Activated B cell treated with CpG ODN at 0.5 μM for 24 hours (primary cell): ENCODE results near the gene SLC41A2. TPM values are rescaled to one million over a fixed set of nuclear protein-coding genes. Genes with fewer than 3 reads are reported as not detected.

Source experiments
- ATAC-seq: fragments of 200-7000 bp; cut with Tn5 transposase; one replicate; pipeline ENCODE4 v1.10.0; 2021; ENCODE audit warnings: low read depth, mild to moderate bottlenecking, moderate library complexity
- CTCF ChIA-PET: fragments of 350-600 bp; sonication (Branson Sonifier 250); formaldehyde crosslinking; loops from one replicate; lab custom pipeline; 2021; ENCODE audit warnings: antibody characterized with exemption; lab: Charles Lee
- POLR2A ChIA-PET: fragments of 350-600 bp; sonication (Branson Sonifier 250); formaldehyde crosslinking; loops from one replicate; lab custom pipeline; 2021; ENCODE audit warnings: antibody characterized with exemption; lab: Charles Lee
- DNase-seq: peaks from one replicate; pipeline ENCODE4 v3.0.0; 2022
- H3K27ac Mint-ChIP-seq: one replicate; pipeline ENCODE4 v1.8.0; 2020; ENCODE audit warnings: mixed read lengths
- H3K27me3 Mint-ChIP-seq: one replicate; pipeline ENCODE4 v1.8.0; 2021; ENCODE audit warnings: mixed read lengths
- H3K36me3 Mint-ChIP-seq: one replicate; pipeline ENCODE4 v1.8.0; 2021; ENCODE audit warnings: low read depth, mixed read lengths
- H3K4me1 Mint-ChIP-seq: one replicate; pipeline ENCODE4 v1.8.0; 2021; ENCODE audit warnings: mixed read lengths
- H3K4me3 Mint-ChIP-seq: one replicate; pipeline ENCODE4 v1.8.0; 2020; ENCODE audit warnings: mild to moderate bottlenecking, mixed read lengths
- H3K9me3 Mint-ChIP-seq: one replicate; pipeline ENCODE4 v1.8.0; 2020; ENCODE audit warnings: mixed read lengths
- intact Hi-C: fragments of 100-400 bp; cut with micrococcal nuclease; formaldehyde crosslinking; loops from one replicate; pipeline ENCODE4 v1.15.1; 2024
- total RNA-seq: library from RNA; stranded (reverse); gene quantifications from 2 replicates; pipeline ENCODE4 v1.2.3, GENCODE V29; 2022
- TF ChIP-seq, protein P1 (sequence below): fragments of 200-600 bp; IDR thresholded peaks from one replicate; pipeline ENCODE4 v1.8.0; 2022; ENCODE audit warnings: antibody characterized with exemption, mild to moderate bottlenecking

SLC41A2 gene
- total RNA-seq, 1 donor from 2014 or later, result 12.6 TPM

DNA sequence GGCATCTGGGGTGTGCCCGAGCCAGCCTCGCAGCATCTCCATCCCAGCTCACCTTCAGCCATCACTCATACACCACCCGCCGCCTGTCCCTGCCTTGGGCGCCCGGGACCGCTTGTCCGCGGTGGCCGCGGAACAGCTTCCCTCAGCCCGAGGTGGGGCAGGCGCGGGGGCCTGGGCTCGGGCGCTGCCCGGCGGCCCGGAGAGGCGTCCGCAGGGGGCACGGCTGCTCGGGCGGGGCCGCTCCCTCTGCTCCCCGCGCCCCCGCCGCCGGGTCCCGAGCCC is 430 bp downstream of the SLC41A2 start:
- intact Hi-C loops, result loop anchor here (5.0 kb wide), 4 partner anchors 215 to 670 kb away; no protein-coding TSS in a partner anchor
- ChIA-PET CTCF (interaction anchor here (0.8 to 2.5 kb wide), 4 partner anchors 26 to 576 kb away, joined by 3 to 14 read pairs (median 3); partner anchors contain the start of gene NOPCHAP1), POLR2A (interaction anchor here (0.7 to 2.6 kb wide), 8 partner anchors 17 to 671 kb away, joined by 3 to 11 read pairs (median 4); partner anchors contain the start of gene NOPCHAP1)
- Mint-ChIP-seq H3K27ac (peak overlapping the region; percentile 65), H3K36me3 (peaks cover 3% of the 10 kb centered on the region), H3K4me1 (peaks cover 26% of the 10 kb centered on the region), H3K4me3 (peak overlapping the region; percentile 84), H3K9me3 (no peaks in the 10 kb centered on the region), H3K27me3 (peaks cover 2% of the 10 kb centered on the region)
- ATAC-seq, result peak; percentile 7
- TF ChIP-seq, protein P1, sequence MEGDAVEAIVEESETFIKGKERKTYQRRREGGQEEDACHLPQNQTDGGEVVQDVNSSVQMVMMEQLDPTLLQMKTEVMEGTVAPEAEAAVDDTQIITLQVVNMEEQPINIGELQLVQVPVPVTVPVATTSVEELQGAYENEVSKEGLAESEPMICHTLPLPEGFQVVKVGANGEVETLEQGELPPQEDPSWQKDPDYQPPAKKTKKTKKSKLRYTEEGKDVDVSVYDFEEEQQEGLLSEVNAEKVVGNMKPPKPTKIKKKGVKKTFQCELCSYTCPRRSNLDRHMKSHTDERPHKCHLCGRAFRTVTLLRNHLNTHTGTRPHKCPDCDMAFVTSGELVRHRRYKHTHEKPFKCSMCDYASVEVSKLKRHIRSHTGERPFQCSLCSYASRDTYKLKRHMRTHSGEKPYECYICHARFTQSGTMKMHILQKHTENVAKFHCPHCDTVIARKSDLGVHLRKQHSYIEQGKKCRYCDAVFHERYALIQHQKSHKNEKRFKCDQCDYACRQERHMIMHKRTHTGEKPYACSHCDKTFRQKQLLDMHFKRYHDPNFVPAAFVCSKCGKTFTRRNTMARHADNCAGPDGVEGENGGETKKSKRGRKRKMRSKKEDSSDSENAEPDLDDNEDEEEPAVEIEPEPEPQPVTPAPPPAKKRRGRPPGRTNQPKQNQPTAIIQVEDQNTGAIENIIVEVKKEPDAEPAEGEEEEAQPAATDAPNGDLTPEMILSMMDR, result no peak
- DNase-seq, result no peak

DNA sequence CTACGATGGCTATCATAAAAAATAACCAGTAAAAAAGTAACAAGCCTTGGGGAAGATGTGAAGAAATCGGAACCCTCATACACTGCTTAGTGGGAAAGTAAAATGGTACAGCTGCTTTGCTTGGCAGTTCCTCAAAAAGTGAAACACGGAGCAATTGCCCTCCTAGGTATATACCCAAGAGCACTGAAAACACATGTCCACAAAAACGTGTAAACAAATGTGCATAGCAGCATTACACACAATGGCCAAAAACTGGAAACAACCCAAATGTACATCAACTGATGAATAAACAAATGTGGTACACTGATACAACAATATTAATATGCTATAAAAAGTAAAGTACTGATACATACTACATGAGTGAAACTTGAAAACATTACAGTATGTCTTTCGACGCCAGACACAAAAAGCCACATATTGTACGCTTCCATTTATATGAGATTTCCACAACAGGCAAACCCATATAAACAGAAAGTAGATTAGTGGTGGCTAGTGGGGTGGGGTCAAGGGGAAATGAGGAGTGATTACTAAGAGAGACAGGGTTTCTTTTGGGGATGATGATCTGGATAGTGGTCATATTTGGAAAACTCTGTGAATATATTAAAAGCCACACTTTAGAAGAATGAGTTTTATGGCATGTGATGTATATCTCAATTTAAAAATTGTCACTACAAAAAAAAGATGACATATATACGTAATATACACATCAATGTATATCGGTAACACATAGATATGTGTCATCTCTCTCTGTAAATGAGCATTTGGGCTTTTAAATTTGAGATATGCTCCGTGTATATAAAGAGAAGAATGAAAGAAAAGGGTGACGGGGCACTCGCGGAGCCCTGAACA is 996 bp downstream of the SLC41A2 start:
- H3K4me3 Mint-ChIP-seq, result peak overlapping the region; percentile 84
- H3K36me3 Mint-ChIP-seq, result peaks cover 3% of the 10 kb centered on the region
- TF ChIP-seq, protein P1, result no peak
- no peak for ATAC-seq
- H3K4me1 Mint-ChIP-seq, result peaks cover 26% of the 10 kb centered on the region
- peak overlapping the region; percentile 65 for H3K27ac Mint-ChIP-seq
- no peak for DNase-seq
- ChIA-PET CTCF (interaction anchor here (0.9 to 1.1 kb wide), 2 partner anchors 26 to 96 kb away, joined by 3 read pairs; no protein-coding TSS in a partner anchor), POLR2A (interaction anchor here (0.7 to 2.6 kb wide), 5 partner anchors 17 to 670 kb away, joined by 3 to 7 read pairs (median 3); no protein-coding TSS in a partner anchor)
- peaks cover 2% of the 10 kb centered on the region for H3K27me3 Mint-ChIP-seq
- H3K9me3 Mint-ChIP-seq, result no peaks in the 10 kb centered on the region
- intact Hi-C loops, result loop anchor here (5.0 kb wide), 4 partner anchors 215 to 670 kb away; no protein-coding TSS in a partner anchor

DNA sequence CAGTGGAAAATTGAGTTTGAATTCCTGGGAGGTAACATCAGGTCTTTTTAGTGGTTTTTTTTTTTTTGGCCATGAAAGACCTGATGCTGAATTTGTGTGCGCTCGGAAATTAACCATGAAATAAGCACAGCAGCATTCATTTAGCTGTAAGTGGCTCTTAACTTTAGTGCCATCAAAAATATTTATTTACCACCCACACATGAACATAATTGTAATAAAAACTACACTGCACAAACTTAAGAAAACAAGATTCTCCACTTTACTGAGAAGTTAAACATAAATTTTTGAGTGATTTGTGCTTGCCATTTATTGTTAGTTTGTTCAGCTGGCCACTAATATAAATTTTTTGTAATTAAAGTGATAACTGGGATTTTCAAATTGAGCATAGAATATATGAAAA is 2.4 kb downstream of the SLC41A2 start:
- CTCF ChIA-PET, result no interaction called here
- TF ChIP-seq, protein P1, result no peak
- no peak for ATAC-seq
- Mint-ChIP-seq H3K27me3 (no peaks in the 10 kb centered on the region), H3K27ac (no peak overlapping the region), H3K4me3 (no peak overlapping the region), H3K36me3 (peaks cover 3% of the 10 kb centered on the region), H3K4me1 (peaks cover 26% of the 10 kb centered on the region), H3K9me3 (no peaks in the 10 kb centered on the region)
- POLR2A ChIA-PET, result interaction anchor here (0.6 kb wide), 1 partner anchor 346 kb away, joined by 3 read pairs; no protein-coding TSS in a partner anchor
- intact Hi-C loops, result loop anchor here (5.0 kb wide), 4 partner anchors 213 to 668 kb away; no protein-coding TSS in a partner anchor
- no peak for DNase-seq

DNA sequence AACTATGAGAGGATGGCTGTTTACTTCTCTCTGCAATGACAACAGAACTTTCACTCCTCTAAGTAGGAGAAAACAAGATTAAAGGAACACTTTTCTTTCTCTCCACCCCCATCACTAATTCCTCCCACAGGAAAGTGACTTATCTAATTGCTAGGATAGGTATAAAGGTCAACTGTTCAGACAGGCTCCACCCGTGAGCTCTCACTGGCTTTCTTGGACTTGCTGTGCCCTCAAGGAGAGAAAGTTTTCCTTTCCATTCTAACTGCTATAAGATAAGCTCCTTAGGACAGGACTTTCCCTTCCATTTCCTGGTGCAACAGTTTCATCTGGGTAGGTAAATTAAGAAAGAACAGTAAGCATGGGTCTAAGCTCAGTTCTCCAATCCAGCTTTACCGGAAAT is 4.8 kb downstream of the SLC41A2 start:
- H3K27ac Mint-ChIP-seq, result no peak overlapping the region

More for the DNA sequence above, 4.8 kb downstream of the SLC41A2 start:
- no peaks in the 10 kb centered on the region for H3K9me3 Mint-ChIP-seq
- intact Hi-C loops, result no loop called here
- ChIA-PET CTCF (no interaction called here), POLR2A (interaction anchor here (0.6 kb wide), 1 partner anchor 18 kb away, joined by 4 read pairs; no protein-coding TSS in a partner anchor)
- DNase-seq, result no peak
- H3K27me3 Mint-ChIP-seq, result no peaks in the 10 kb centered on the region
- no peak overlapping the region for H3K4me3 Mint-ChIP-seq
- no peak for ATAC-seq
- peaks cover 10% of the 10 kb centered on the region for H3K4me1 Mint-ChIP-seq
- TF ChIP-seq, protein P1, result no peak
- no peaks in the 10 kb centered on the region for H3K36me3 Mint-ChIP-seq
